Naive thymus-derived CD8-positive, alpha-beta T cell (primary cell): ENCODE measurements around the gene AGAP1. TPM values are rescaled to one million over a fixed set of nuclear protein-coding genes. Genes with fewer than 3 reads are reported as not detected.
"Not testable (repeated sequence)": the region's sequence is repeated elsewhere in the genome, so short reads cannot be mapped to it uniquely, and the experiment has no call there.

Experiments
- ATAC-seq, 2 donors: fragments of 150-1000 bp; cut with Tn5 transposase in 1 of 2; sonication (Bioruptor Pico), chemical (Tn5 transposase) in 1 of 2; 1 replicate in 1 of 2; 2 replicates in 1 of 2; pipeline ENCODE4 v1.10.0; 2021; ENCODE audit warnings: mild to moderate bottlenecking in 2 of 2, moderate library complexity in 2 of 2
- POLR2A ChIA-PET: fragments of 350-600 bp; sonication (Branson Sonifier 250); formaldehyde crosslinking; loops from one replicate; lab custom pipeline; 2021; ENCODE audit warnings: antibody characterized with exemption; lab: Charles Lee
- DNase-seq, 10 donors: peaks; one replicate each; pipeline versions ENCODE4 v3.0.0 to v3.0.0-alpha.2; 2020 to 2022
- H3K27ac Mint-ChIP-seq, 10 donors: one replicate each; pipeline ENCODE4 v1.8.0; 2020 to 2022; ENCODE audit warnings: mild to moderate bottlenecking in 10 of 10, mixed read lengths in 10 of 10, moderate library complexity in 4 of 10, inconsistent platforms in 1 of 10
- H3K27me3 Mint-ChIP-seq, 5 donors: one replicate each; pipeline ENCODE4 v1.8.0; 2021 to 2022; ENCODE audit warnings: mixed read lengths in 5 of 5
- H3K36me3 Mint-ChIP-seq, 3 donors: one replicate each; pipeline ENCODE4 v1.8.0; 2020 to 2022; ENCODE audit warnings: mixed read lengths in 3 of 3, mild to moderate bottlenecking in 2 of 3, inconsistent platforms in 1 of 3
- H3K4me1 Mint-ChIP-seq, 4 donors: one replicate each; pipeline ENCODE4 v1.8.0; 2021 to 2022; ENCODE audit warnings: mixed read lengths in 4 of 4
- H3K4me3 Mint-ChIP-seq, 10 donors: one replicate each; pipeline ENCODE4 v1.8.0; 2020 to 2022; ENCODE audit warnings: mild to moderate bottlenecking in 10 of 10, mixed read lengths in 10 of 10, moderate library complexity in 6 of 10, inconsistent platforms in 1 of 10
- H3K9me3 Mint-ChIP-seq, 9 donors: one replicate each; pipeline ENCODE4 v1.8.0; 2020 to 2022; ENCODE audit warnings: mixed read lengths in 9 of 9, mild to moderate bottlenecking in 3 of 9, inconsistent platforms in 1 of 9, moderate library complexity in 1 of 9
- polyA plus RNA-seq, 3 donors: library from polyadenylated mRNA; unstranded; fragments of 300-500 nt; fragmentation: Illumina TruSeq; gene quantifications; one replicate each; pipeline ENCODE4 v1.2.3, GENCODE V29; 2021
- total RNA-seq, 8 experiments: library from RNA in 2 of 8; stranded (reverse) in 2 of 8; gene quantifications; one replicate each; pipeline ENCODE4 v1.2.3 and lab custom pipeline; 2021 to 2026

The AGAP1 gene
- total and polyA plus RNA-seq, 5 experiments from 2014 or later: 0.03 to 0.52 (median 0.29) TPM; not detected in 1

- no peak overlapping the region for H3K4me3 Mint-ChIP-seq
- DNase-seq (no peak), ATAC-seq (no peak)
- POLR2A ChIA-PET: no interaction called here
- H3K27ac Mint-ChIP-seq: peak overlapping the region in 1 of 10 donors; percentile 33
- H3K9me3 Mint-ChIP-seq: no peaks in the 10 kb centered on the region
- H3K27me3 Mint-ChIP-seq: peaks cover 0 to 18% (median 3%) of the 10 kb centered on the region in 5 donors
- H3K36me3 Mint-ChIP-seq: no peaks in the 10 kb centered on the region
- peaks cover 0 to 5% (median 0%) of the 10 kb centered on the region in 4 donors for H3K4me1 Mint-ChIP-seq
Observed at GRCh38 chr2:235763816-235764215, 270.0 kb downstream of the AGAP1 start.

- ATAC-seq, H3K4me3 Mint-ChIP-seq, DNase-seq, H3K4me1 Mint-ChIP-seq, POLR2A ChIA-PET, H3K36me3 Mint-ChIP-seq, H3K9me3 Mint-ChIP-seq, H3K27ac Mint-ChIP-seq: not testable (repeated sequence)
- H3K27me3 Mint-ChIP-seq: peaks cover 0 to 18% (median 3%) of the 10 kb centered on the region in 5 donors
Observed at GRCh38 chr2:235764478-235764877, 270.6 kb downstream of the AGAP1 start.

- POLR2A ChIA-PET: no interaction called here
- Mint-ChIP-seq H3K4me1 (peaks cover 0 to 5% (median 0%) of the 10 kb centered on the region in 4 donors), H3K4me3 (no peak overlapping the region), H3K9me3 (no peaks in the 10 kb centered on the region), H3K27me3 (peaks cover 0 to 18% (median 3%) of the 10 kb centered on the region in 5 donors), H3K27ac (peak overlapping the region in 2 of 10 donors; percentile 18 to 68), H3K36me3 (no peaks in the 10 kb centered on the region)
- DNase-seq: no peak
- ATAC-seq: no peak
Observed at GRCh38 chr2:235765181-235765820, 271.5 kb downstream of the AGAP1 start.

GRCh38 chr2:235766278-235766677 is 272.4 kb downstream of the AGAP1 start:
- no peak overlapping the region for H3K27ac Mint-ChIP-seq
- DNase-seq: peak in 9 of 10 donors; percentile 4 to 56 (median 28)
- POLR2A ChIA-PET: no interaction called here

GRCh38 chr2:235768606-235769005 is 274.8 kb downstream of the AGAP1 start:
- POLR2A ChIA-PET: no interaction called here
- no peak for ATAC-seq
- Mint-ChIP-seq H3K36me3 (no peaks in the 10 kb centered on the region), H3K27me3 (peaks cover 0 to 16% (median 4%) of the 10 kb centered on the region in 5 donors), H3K9me3 (no peaks in the 10 kb centered on the region), H3K4me1 (peaks cover 0 to 5% (median 0%) of the 10 kb centered on the region in 4 donors), H3K27ac (no peak overlapping the region), H3K4me3 (no peak overlapping the region)
- DNase-seq: no peak

More at GRCh38 chr2:235766278-235766677, 272.4 kb downstream of the AGAP1 start:
- ATAC-seq: peak; percentile 59 to 71
- no peaks in the 10 kb centered on the region for H3K9me3 Mint-ChIP-seq
- H3K27me3 Mint-ChIP-seq: peaks cover 0 to 18% (median 3%) of the 10 kb centered on the region in 5 donors
- H3K4me1 Mint-ChIP-seq: peaks cover 0 to 5% (median 0%) of the 10 kb centered on the region in 4 donors
- no peak overlapping the region for H3K4me3 Mint-ChIP-seq
- H3K36me3 Mint-ChIP-seq: no peaks in the 10 kb centered on the region

- H3K27me3 Mint-ChIP-seq: peaks cover 0 to 16% (median 4%) of the 10 kb centered on the region in 5 donors
- POLR2A ChIA-PET: no interaction called here
- DNase-seq: no peak
- H3K4me3 Mint-ChIP-seq: no peak overlapping the region
- H3K9me3 Mint-ChIP-seq: no peaks in the 10 kb centered on the region
- H3K4me1 Mint-ChIP-seq: peaks cover 0 to 5% (median 0%) of the 10 kb centered on the region in 4 donors
- no peak for ATAC-seq
- no peaks in the 10 kb centered on the region for H3K36me3 Mint-ChIP-seq
- H3K27ac Mint-ChIP-seq: no peak overlapping the region
Observed at GRCh38 chr2:235769046-235769445, 275.2 kb downstream of the AGAP1 start.

GRCh38 chr2:235770909-235771820 is 277.3 kb downstream of the AGAP1 start:
- H3K4me1 Mint-ChIP-seq: peaks cover 0 to 4% (median 0%) of the 10 kb centered on the region in 4 donors
- POLR2A ChIA-PET: no interaction called here
- H3K9me3 Mint-ChIP-seq: no peaks in the 10 kb centered on the region
- H3K4me3 Mint-ChIP-seq: no peak overlapping the region
- no peak for DNase-seq
- H3K36me3 Mint-ChIP-seq: no peaks in the 10 kb centered on the region
- ATAC-seq: no peak
- H3K27ac Mint-ChIP-seq: no peak overlapping the region
- H3K27me3 Mint-ChIP-seq: peaks cover 0 to 22% (median 0%) of the 10 kb centered on the region in 5 donors

- Mint-ChIP-seq H3K36me3 (no peaks in the 10 kb centered on the region), H3K27me3 (peaks cover 2 to 25% (median 9%) of the 10 kb centered on the region in 5 donors), H3K4me1 (no peaks in the 10 kb centered on the region), H3K27ac (no peak overlapping the region), H3K9me3 (no peaks in the 10 kb centered on the region), H3K4me3 (no peak overlapping the region)
- POLR2A ChIA-PET: no interaction called here
- ATAC-seq (no peak), DNase-seq (no peak)
Observed at GRCh38 chr2:235773188-235773928, 279.5 kb downstream of the AGAP1 start.

GRCh38 chr2:235774153-235774870 is 280.5 kb downstream of the AGAP1 start:
- Mint-ChIP-seq H3K4me3 (no peak overlapping the region), H3K36me3 (no peaks in the 10 kb centered on the region), H3K4me1 (no peaks in the 10 kb centered on the region), H3K27me3 (peaks cover 2 to 35% (median 17%) of the 10 kb centered on the region in 5 donors), H3K27ac (peak overlapping the region in 1 of 10 donors; percentile 29), H3K9me3 (no peaks in the 10 kb centered on the region)
- DNase-seq (no peak), ATAC-seq (no peak)
- POLR2A ChIA-PET: no interaction called here

GRCh38 chr2:235776531-235776930 is 282.7 kb downstream of the AGAP1 start:
- Mint-ChIP-seq H3K9me3 (no peaks in the 10 kb centered on the region), H3K4me1 (no peaks in the 10 kb centered on the region), H3K27ac (no peak overlapping the region), H3K36me3 (no peaks in the 10 kb centered on the region), H3K4me3 (no peak overlapping the region), H3K27me3 (peaks cover 3 to 37% (median 24%) of the 10 kb centered on the region in 5 donors)
- DNase-seq: no peak
- no peak for ATAC-seq
- POLR2A ChIA-PET: no interaction called here

GRCh38 chr2:235779444-235779896 is 285.6 kb downstream of the AGAP1 start:
- no peak overlapping the region for H3K4me3 Mint-ChIP-seq
- H3K27ac Mint-ChIP-seq: no peak overlapping the region
- POLR2A ChIA-PET: no interaction called here
- peaks cover 3 to 45% (median 27%) of the 10 kb centered on the region in 5 donors for H3K27me3 Mint-ChIP-seq
- H3K4me1 Mint-ChIP-seq: no peaks in the 10 kb centered on the region
- H3K9me3 Mint-ChIP-seq: no peaks in the 10 kb centered on the region
- ATAC-seq (peak; percentile 58 to 59), DNase-seq (peak; percentile 10 to 72 (median 25))
- H3K36me3 Mint-ChIP-seq: no peaks in the 10 kb centered on the region

- Mint-ChIP-seq H3K4me1 (no peaks in the 10 kb centered on the region), H3K4me3 (no peak overlapping the region), H3K9me3 (no peaks in the 10 kb centered on the region), H3K27ac (no peak overlapping the region), H3K27me3 (peaks cover 3 to 42% (median 27%) of the 10 kb centered on the region in 5 donors), H3K36me3 (no peaks in the 10 kb centered on the region)
- POLR2A ChIA-PET: no interaction called here
- no peak for DNase-seq
- ATAC-seq: no peak
Observed at GRCh38 chr2:235780401-235780800, 286.6 kb downstream of the AGAP1 start.
